Fibroblast of the aortic adventitia (primary cell): ENCODE results near the gene NWD2. TPM values are rescaled to one million over a fixed set of nuclear protein-coding genes. Genes with fewer than 3 reads are reported as not detected.

Source experiments
- DNase-seq: peaks from one replicate; pipeline ENCODE4 v3.0.0-alpha.2; 2010; ENCODE audit warnings: low read depth
- H3K4me3 ChIP-seq: 2 replicates; pipeline ENCODE4 v1.5.1; 2011; ENCODE audit warnings: low read depth, mild to moderate bottlenecking, control low read depth, low read length, moderate library complexity
- CTCF ChIP-seq: IDR thresholded peaks from 2 replicates; pipeline ENCODE4 v1.5.1; 2011; ENCODE audit warnings: mild to moderate bottlenecking, low read length, control low read depth, inconsistent platforms; ENCODE audit not compliant: insufficient read depth
- total RNA-seq: library from RNA; depleted of rRNA; stranded (reverse); fragments of >200 nt; gene quantifications from 2 replicates; pipeline ENCODE4 v1.2.3, GENCODE V29; 2012; ENCODE audit warnings: low replicate concordance

The NWD2 gene
- total RNA-seq, 1 donor = not detected

DNA sequence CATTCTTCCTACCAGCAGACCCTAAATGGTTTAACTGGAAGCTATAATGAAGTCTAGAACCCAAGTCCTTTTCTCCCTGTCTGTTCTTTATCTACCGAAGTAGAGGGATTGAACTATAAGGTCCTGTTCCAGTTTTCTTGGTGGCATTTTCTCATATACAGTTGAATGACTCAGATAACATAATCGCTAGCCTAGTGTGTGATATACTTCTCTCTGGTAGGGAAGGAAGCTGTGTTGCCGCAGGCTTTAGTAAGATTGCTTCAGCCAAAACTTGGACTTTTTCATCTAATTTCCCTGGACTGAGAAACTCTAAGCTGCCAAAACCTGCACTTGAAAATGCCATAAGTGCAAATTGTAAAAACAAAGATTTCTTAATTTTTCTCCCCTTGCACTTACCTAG, 123.4 kb downstream of the NWD2 start:
- TF ChIP-seq CTCF = no peak
- no peak for DNase-seq
- no peak overlapping the region for H3K4me3 ChIP-seq

GRCh38 chr4:37370052-37370451, 125.5 kb downstream of the NWD2 start:
- no peak for DNase-seq
- H3K4me3 ChIP-seq = no peak overlapping the region
- TF ChIP-seq CTCF = no peak

- no peak overlapping the region for H3K4me3 ChIP-seq
- TF ChIP-seq CTCF = no peak
- no peak for DNase-seq
Observed at GRCh38 chr4:37381040-37381668, 136.6 kb downstream of the NWD2 start.

GRCh38 chr4:37383579-37384229, 139.2 kb downstream of the NWD2 start:
- H3K4me3 ChIP-seq = no peak overlapping the region
- peak; percentile 7 for DNase-seq
- TF ChIP-seq CTCF = peak; percentile 44

DNA sequence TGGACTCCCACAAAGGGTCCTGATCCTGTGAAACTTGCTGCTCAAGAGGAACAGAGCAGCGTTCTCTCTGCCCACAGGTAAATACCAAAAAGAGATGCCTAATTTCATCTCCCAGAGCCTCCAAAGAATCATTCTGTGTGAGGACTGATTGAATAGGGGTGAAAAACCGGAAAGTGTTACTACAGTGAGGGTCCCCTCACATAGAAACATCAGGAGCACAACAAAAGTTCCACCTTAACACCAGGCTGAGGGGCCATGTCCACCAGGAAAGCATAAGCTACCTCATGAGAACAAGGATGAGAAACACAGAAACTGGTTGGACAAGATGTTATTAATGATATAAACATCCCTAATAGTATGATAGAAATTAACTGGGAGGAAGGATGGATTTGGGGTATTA, 140.9 kb downstream of the NWD2 start:
- no peak for TF ChIP-seq CTCF
- no peak for DNase-seq
- H3K4me3 ChIP-seq = no peak overlapping the region

- H3K4me3 ChIP-seq = no peak overlapping the region
- TF ChIP-seq CTCF = no peak
- no peak for DNase-seq
Observed at GRCh38 chr4:37388681-37389365, 144.3 kb downstream of the NWD2 start.
